ENCODE data around the gene SCN4B.

SCN4B gene

GRCh38 chr11:118086913-118087768 lies 65.5 kb downstream of the SCN4B start, which contains the start of gene SMIM35:
Gene SMIM35 (minus strand): TSS chr11:118086963. CDS start chr11:118086757, 206 bp downstream.
- TF ChIP-seq CREB5 (CRISPR knock-in tag; IDR thresholded peaks at IDR 0.05; ENCODE audit: low read depth) (no peak), CSRNP3 (CRISPR knock-in tag; IDR thresholded peaks at IDR 0.05) (no peak), ESRRG (CRISPR knock-in tag; IDR thresholded peaks at IDR 0.05) (no peak), TOX (CRISPR knock-in tag; IDR thresholded peaks at IDR 0.05; ENCODE audit: borderline replicate concordance) (no peak), PPARA (CRISPR knock-in tag; IDR thresholded peaks at IDR 0.05; ENCODE audit: borderline replicate concordance) (no peak), GLIS3 (CRISPR knock-in tag; IDR thresholded peaks at IDR 0.05) (no peak), RARB (CRISPR knock-in tag; IDR thresholded peaks at IDR 0.05) (no peak), ZNF70 (CRISPR knock-in tag; IDR thresholded peaks at IDR 0.05) (no peak), CSDC2 (CRISPR knock-in tag; IDR thresholded peaks at IDR 0.05) (no peak), ZNF8 (CRISPR knock-in tag; IDR thresholded peaks at IDR 0.05) (no peak), TSHZ2 (CRISPR knock-in tag; IDR thresholded peaks at IDR 0.05) (no peak), TCF4 (CRISPR knock-in tag; IDR thresholded peaks at IDR 0.05; ENCODE audit: borderline replicate concordance) (no peak), ZC3H10 (CRISPR knock-in tag; IDR thresholded peaks at IDR 0.05) (no peak), PATZ1 (CRISPR knock-in tag; IDR thresholded peaks at IDR 0.05; ENCODE audit: borderline replicate concordance) (no peak), ZFP3 (CRISPR knock-in tag; IDR thresholded peaks at IDR 0.05) (no peak), SNAI2 (CRISPR knock-in tag; IDR thresholded peaks at IDR 0.05) (no peak), ZFP30 (CRISPR knock-in tag; IDR thresholded peaks at IDR 0.05) (no peak)
- ATAC-seq, result no peak

GRCh38 chr11:118084656-118085055 lies 68.0 kb downstream of the SCN4B start:
- no peak for TF ChIP-seq BACH2 (CRISPR knock-in tag; IDR thresholded peaks at IDR 0.05; ENCODE audit: borderline replicate concordance)
- TF ChIP-seq TOX (CRISPR knock-in tag; IDR thresholded peaks at IDR 0.05; ENCODE audit: borderline replicate concordance), result no peak
- no peak for TF ChIP-seq CSRNP3 (CRISPR knock-in tag; IDR thresholded peaks at IDR 0.05)
- no peak for ATAC-seq

GRCh38 chr11:118084247-118084646 lies 68.4 kb downstream of the SCN4B start:
- ATAC-seq, result no peak
- no peak for TF ChIP-seq TSHZ2 (CRISPR knock-in tag; IDR thresholded peaks at IDR 0.05)
- no peak for TF ChIP-seq ESRRG (CRISPR knock-in tag; IDR thresholded peaks at IDR 0.05)
- TF ChIP-seq CSRNP3 (CRISPR knock-in tag; IDR thresholded peaks at IDR 0.05), result no peak
- TF ChIP-seq ZNF8 (CRISPR knock-in tag; IDR thresholded peaks at IDR 0.05), result no peak
- no peak for TF ChIP-seq TCF4 (CRISPR knock-in tag; IDR thresholded peaks at IDR 0.05; ENCODE audit: borderline replicate concordance)
- no peak for TF ChIP-seq PATZ1 (CRISPR knock-in tag; IDR thresholded peaks at IDR 0.05; ENCODE audit: borderline replicate concordance)
- no peak for TF ChIP-seq ZNF565 (CRISPR knock-in tag; conservative IDR thresholded peaks at IDR 0.05; ENCODE audit: low read depth)
- no peak for TF ChIP-seq ZFP30 (CRISPR knock-in tag; IDR thresholded peaks at IDR 0.05)
- TF ChIP-seq ISL1 (CRISPR knock-in tag; IDR thresholded peaks at IDR 0.05), result no peak
- no peak for TF ChIP-seq RARB (CRISPR knock-in tag; IDR thresholded peaks at IDR 0.05)

Data from SK-N-SH treated with all-trans-retinoic acid at 6 μM for 48 hours (cell line).